C4-2B (cell line): ENCODE data around the gene FBXL13.

ENCODE experiments used
- H3K27ac ChIP-seq: fragments of 450-650 bp; 2 replicates; pipeline ENCODE4 v1.5.1; 2017
- CTCF ChIP-seq: fragments of 450-650 bp; conservative IDR thresholded peaks from 2 replicates; pipeline ENCODE4 v1.5.1; 2017; ENCODE audit warnings: mild to moderate bottlenecking
- ZFX ChIP-seq: fragments of 450-650 bp; IDR thresholded peaks from 2 replicates; pipeline ENCODE4 v1.6.1; 2017

The FBXL13 gene

GRCh38 chr7:103077318-103077717 lies 2.7 kb upstream of the FBXL13 start:
- no peak overlapping the region for H3K27ac ChIP-seq
- no peak for TF ChIP-seq CTCF
- TF ChIP-seq ZFX, result no peak

GRCh38 chr7:103076764-103077163 lies 2.2 kb upstream of the FBXL13 start:
- TF ChIP-seq CTCF, result no peak
- TF ChIP-seq ZFX, result no peak
- no peak overlapping the region; the same call in 1 of the 2 replicates for H3K27ac ChIP-seq

GRCh38 chr7:103075337-103075918 lies 832 bp upstream of the FBXL13 start:
- peak overlapping the region; percentile 88 for H3K27ac ChIP-seq
- TF ChIP-seq CTCF, result no peak
- peak; percentile 87 for TF ChIP-seq ZFX

GRCh38 chr7:103073989-103074518 lies 542 bp downstream of the FBXL13 start:
- TF ChIP-seq ZFX, result no peak
- H3K27ac ChIP-seq, result peak overlapping the region; percentile 88

- H3K27ac ChIP-seq, result no peak overlapping the region
- TF ChIP-seq ZFX, result no peak
- no peak for TF ChIP-seq CTCF
These were observed 3.6 kb downstream of the FBXL13 start for GRCh38 chr7:103071000-103071399.

- TF ChIP-seq ZFX, result no peak
- no peak for TF ChIP-seq CTCF
- H3K27ac ChIP-seq, result no peak overlapping the region
These were observed 5.9 kb downstream of the FBXL13 start for GRCh38 chr7:103068414-103069403.

- no peak overlapping the region for H3K27ac ChIP-seq
- TF ChIP-seq ZFX, result no peak
- peak; percentile 74 for TF ChIP-seq CTCF
These were observed 8.9 kb downstream of the FBXL13 start for GRCh38 chr7:103065667-103066066.
